Measurements from ENCODE around the gene VWA1. TPM values are rescaled to one million over a fixed set of nuclear protein-coding genes. Genes with fewer than 3 reads are reported as not detected.
A peak's percentile ranks its signal among the peaks of the same experiment; 100 is the strongest.
"Not testable (repeated sequence)": the region's sequence is repeated elsewhere in the genome, so short reads cannot be mapped to it uniquely, and the experiment has no call there.

VWA1 gene
- total and polyA plus RNA-seq, 3 experiments from 2014 or later: 0.31 TPM; not detected in 2

- H3K36me3 Mint-ChIP-seq; H3K4me1 Mint-ChIP-seq; H3K9me3 ChIP-seq (ENCODE audit: low read length); POLR2A ChIA-PET; H3K27ac Mint-ChIP-seq; H3K4me3 ChIP-seq (ENCODE audit: low read length); H3K9me3 Mint-ChIP-seq; DNase-seq; H3K36me3 ChIP-seq (ENCODE audit: insufficient read depth, low read length); H3K27me3 Mint-ChIP-seq; H3K4me3 Mint-ChIP-seq; H3K4me1 ChIP-seq (ENCODE audit: insufficient read depth, low read length); H3K27ac ChIP-seq (ENCODE audit: low read depth, low read length); H3K27me3 ChIP-seq (ENCODE audit: insufficient read depth, low read length, poor library complexity, severe bottlenecking): not testable (repeated sequence)
- CTCF ChIA-PET: interaction anchor here (1.7 kb wide), 1 partner anchor 16 kb away, joined by 8 read pairs; no protein-coding TSS in a partner anchor
These were observed 21.3 kb downstream of the VWA1 start for GRCh38 chr1:1456683-1457255.

GRCh38 chr1:1459156-1459555 is 23.7 kb downstream of the VWA1 start:
- H3K4me1 Mint-ChIP-seq; H3K36me3 Mint-ChIP-seq; DNase-seq; H3K27ac ChIP-seq (ENCODE audit: low read depth, low read length); H3K4me3 ChIP-seq (ENCODE audit: low read length); H3K27me3 ChIP-seq (ENCODE audit: insufficient read depth, low read length, poor library complexity, severe bottlenecking); H3K27me3 Mint-ChIP-seq; H3K4me1 ChIP-seq (ENCODE audit: insufficient read depth, low read length); H3K4me3 Mint-ChIP-seq; H3K36me3 ChIP-seq (ENCODE audit: insufficient read depth, low read length); H3K27ac Mint-ChIP-seq; CTCF ChIA-PET; H3K9me3 ChIP-seq (ENCODE audit: low read length); POLR2A ChIA-PET; H3K9me3 Mint-ChIP-seq: not testable (repeated sequence)

GRCh38 chr1:1459711-1460110 is 24.2 kb downstream of the VWA1 start:
- H3K27me3 ChIP-seq (ENCODE audit: insufficient read depth, low read length, poor library complexity, severe bottlenecking); H3K27ac ChIP-seq (ENCODE audit: low read depth, low read length); H3K9me3 Mint-ChIP-seq; H3K9me3 ChIP-seq (ENCODE audit: low read length); DNase-seq; H3K36me3 Mint-ChIP-seq; H3K4me1 ChIP-seq (ENCODE audit: insufficient read depth, low read length); CTCF ChIA-PET; POLR2A ChIA-PET; H3K4me3 ChIP-seq (ENCODE audit: low read length); H3K4me1 Mint-ChIP-seq; H3K4me3 Mint-ChIP-seq; H3K27me3 Mint-ChIP-seq; H3K36me3 ChIP-seq (ENCODE audit: insufficient read depth, low read length); H3K27ac Mint-ChIP-seq: not testable (repeated sequence)

DNA sequence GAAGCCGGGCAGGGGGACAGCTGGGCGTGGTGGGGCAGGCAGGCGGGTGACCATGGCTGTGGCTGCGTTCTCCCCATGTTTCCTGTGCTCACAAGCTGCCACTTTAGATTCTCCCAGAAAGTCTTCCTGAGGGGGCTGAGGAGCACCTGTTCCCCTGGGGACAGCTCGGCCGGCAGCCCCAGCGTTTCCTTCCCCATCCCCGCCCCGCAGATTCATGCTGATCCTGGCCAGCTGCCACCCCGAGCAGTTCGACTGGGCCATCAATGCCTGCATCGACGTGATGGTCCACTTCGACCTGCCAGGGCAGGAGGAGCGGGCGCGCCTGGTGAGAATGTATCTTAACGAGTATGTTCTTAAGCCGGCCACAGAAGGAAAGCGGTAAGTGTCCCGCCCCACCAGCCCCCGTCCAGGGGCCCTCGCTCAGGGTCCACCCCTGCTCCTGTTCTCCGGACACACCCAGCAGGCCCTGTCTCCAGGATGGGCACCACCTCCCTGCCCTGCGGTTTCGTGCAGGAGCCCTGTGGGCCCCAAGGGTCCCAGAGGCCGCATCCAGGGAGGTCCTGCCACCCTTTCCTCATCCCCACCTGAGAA is 25.1 kb downstream of the VWA1 start:
- H3K4me3 ChIP-seq (ENCODE audit: low read length): no peak overlapping the region
- no peak for DNase-seq
- ChIA-PET POLR2A (no interaction called here), CTCF (no interaction called here)
- Mint-ChIP-seq H3K27ac (no peak overlapping the region), H3K27me3 (peaks cover 2 to 8% of the 10 kb centered on the region in 2 donors), H3K4me1 (no peaks in the 10 kb centered on the region), H3K4me3 (peak overlapping the region in 1 of 7 donors; percentile 23), H3K36me3 (no peaks in the 10 kb centered on the region), H3K9me3 (no peaks in the 10 kb centered on the region)
- H3K9me3 ChIP-seq (ENCODE audit: low read length): no peaks in the 10 kb centered on the region
- no peaks in the 10 kb centered on the region for H3K36me3 ChIP-seq (ENCODE audit: insufficient read depth, low read length)
- H3K4me1 ChIP-seq (ENCODE audit: insufficient read depth, low read length): no peaks in the 10 kb centered on the region
- H3K27ac ChIP-seq (ENCODE audit: low read depth, low read length): no peak overlapping the region
- no peaks in the 10 kb centered on the region for H3K27me3 ChIP-seq (ENCODE audit: insufficient read depth, low read length, poor library complexity, severe bottlenecking)

GRCh38 chr1:1461721-1462317 is 26.3 kb downstream of the VWA1 start:
- no peak overlapping the region for H3K27ac ChIP-seq (ENCODE audit: low read depth, low read length)

GRCh38 chr1:1462318-1462966 is 27.0 kb downstream of the VWA1 start:
- peaks cover 2 to 8% of the 10 kb centered on the region in 2 donors for H3K27me3 Mint-ChIP-seq
- Histone ChIP-seq H3K4me3 (ENCODE audit: low read length) (no peak overlapping the region), H3K9me3 (ENCODE audit: low read length) (no peaks in the 10 kb centered on the region), H3K27ac (ENCODE audit: low read depth, low read length) (no peak overlapping the region), H3K36me3 (ENCODE audit: insufficient read depth, low read length) (no peaks in the 10 kb centered on the region), H3K27me3 (ENCODE audit: insufficient read depth, low read length, poor library complexity, severe bottlenecking) (no peaks in the 10 kb centered on the region), H3K4me1 (ENCODE audit: insufficient read depth, low read length) (no peaks in the 10 kb centered on the region)
- POLR2A ChIA-PET: no interaction called here
- no peaks in the 10 kb centered on the region for H3K9me3 Mint-ChIP-seq
- no peaks in the 10 kb centered on the region for H3K4me1 Mint-ChIP-seq
- H3K4me3 Mint-ChIP-seq: peak overlapping the region; percentile 2 to 73 (median 64)
- peak in 2 of 5 donors; percentile 23 to 26 for DNase-seq
- no peaks in the 10 kb centered on the region for H3K36me3 Mint-ChIP-seq
- H3K27ac Mint-ChIP-seq: peak overlapping the region in 4 of 8 donors; percentile 11 to 97 (median 64)
- CTCF ChIA-PET: no interaction called here

More at GRCh38 chr1:1461721-1462317, 26.3 kb downstream of the VWA1 start:
- H3K4me3 Mint-ChIP-seq: peak overlapping the region in 4 of 7 donors; percentile 2 to 73 (median 66)
- peak overlapping the region in 3 of 8 donors; percentile 11 to 67 (median 61) for H3K27ac Mint-ChIP-seq
- no peaks in the 10 kb centered on the region for H3K4me1 Mint-ChIP-seq
- peaks cover 2 to 8% of the 10 kb centered on the region in 2 donors for H3K27me3 Mint-ChIP-seq
- no peaks in the 10 kb centered on the region for H3K9me3 ChIP-seq (ENCODE audit: low read length)
- ChIA-PET POLR2A (no interaction called here), CTCF (no interaction called here)
- H3K36me3 ChIP-seq (ENCODE audit: insufficient read depth, low read length): no peaks in the 10 kb centered on the region
- H3K4me3 ChIP-seq (ENCODE audit: low read length): no peak overlapping the region
- no peaks in the 10 kb centered on the region for H3K27me3 ChIP-seq (ENCODE audit: insufficient read depth, low read length, poor library complexity, severe bottlenecking)
- no peaks in the 10 kb centered on the region for H3K4me1 ChIP-seq (ENCODE audit: insufficient read depth, low read length)
- no peaks in the 10 kb centered on the region for H3K36me3 Mint-ChIP-seq
- DNase-seq: no peak
- H3K9me3 Mint-ChIP-seq: no peaks in the 10 kb centered on the region

DNA sequence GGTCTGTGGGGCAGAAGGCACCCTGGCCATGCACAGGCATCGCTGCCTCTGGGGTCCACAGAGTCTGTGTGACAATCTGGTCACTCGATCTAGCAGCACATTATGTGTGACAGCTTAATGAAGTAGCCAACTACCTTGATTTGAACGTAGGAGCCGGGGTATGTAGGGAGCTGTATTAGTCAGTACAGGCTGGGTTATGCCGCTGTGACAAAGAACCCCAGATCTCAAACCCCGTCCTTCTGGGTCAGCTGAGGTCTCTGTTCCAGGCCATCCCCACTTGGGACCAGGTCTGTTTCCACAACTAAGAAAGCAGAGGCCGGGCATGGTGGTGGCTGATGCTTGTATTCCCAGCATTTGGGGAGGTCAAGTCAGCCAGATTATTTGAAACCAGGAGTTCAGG is 27.8 kb downstream of the VWA1 start:
- CTCF ChIA-PET: no interaction called here
- no peak overlapping the region for H3K27ac Mint-ChIP-seq
- peaks cover 2 to 8% of the 10 kb centered on the region in 2 donors for H3K27me3 Mint-ChIP-seq
- H3K27ac ChIP-seq (ENCODE audit: low read depth, low read length): no peak overlapping the region
- H3K27me3 ChIP-seq (ENCODE audit: insufficient read depth, low read length, poor library complexity, severe bottlenecking): no peaks in the 10 kb centered on the region
- no peaks in the 10 kb centered on the region for H3K36me3 ChIP-seq (ENCODE audit: insufficient read depth, low read length)
- H3K4me3 ChIP-seq (ENCODE audit: low read length): no peak overlapping the region
- DNase-seq: no peak
- POLR2A ChIA-PET: no interaction called here
- H3K9me3 Mint-ChIP-seq: no peaks in the 10 kb centered on the region
- no peaks in the 10 kb centered on the region for H3K36me3 Mint-ChIP-seq
- H3K4me3 Mint-ChIP-seq: no peak overlapping the region
- H3K4me1 ChIP-seq (ENCODE audit: insufficient read depth, low read length): no peaks in the 10 kb centered on the region
- H3K4me1 Mint-ChIP-seq: no peaks in the 10 kb centered on the region
- no peaks in the 10 kb centered on the region for H3K9me3 ChIP-seq (ENCODE audit: low read length)

- POLR2A ChIA-PET; H3K36me3 Mint-ChIP-seq; H3K36me3 ChIP-seq (ENCODE audit: insufficient read depth, low read length); DNase-seq; H3K27ac ChIP-seq (ENCODE audit: low read depth, low read length); H3K9me3 ChIP-seq (ENCODE audit: low read length); H3K27ac Mint-ChIP-seq; H3K4me3 Mint-ChIP-seq; H3K4me3 ChIP-seq (ENCODE audit: low read length); H3K27me3 ChIP-seq (ENCODE audit: insufficient read depth, low read length, poor library complexity, severe bottlenecking); H3K27me3 Mint-ChIP-seq; H3K9me3 Mint-ChIP-seq; CTCF ChIA-PET: not testable (repeated sequence)
- peaks cover 14% of the 10 kb centered on the region for H3K4me1 ChIP-seq (ENCODE audit: insufficient read depth, low read length)
- H3K4me1 Mint-ChIP-seq: peaks cover 14 to 22% (median 19%) of the 10 kb centered on the region in 3 donors
These were observed 32.9 kb downstream of the VWA1 start for GRCh38 chr1:1468196-1468985.

Data from CD8-positive, alpha-beta memory T cell (primary cell).